Ishikawa (cell line): Measurements from ENCODE around the gene COTL1.

Experiments used
- CEBPB ChIP-seq: IDR thresholded peaks from 2 replicates; pipeline ENCODE4 v1.6.1; 2012
- CREB1 ChIP-seq: IDR thresholded peaks from 2 replicates; pipeline ENCODE4 v1.6.1; 2012; ENCODE audit warnings: low read depth
- EGR1 ChIP-seq: IDR thresholded peaks from 2 replicates; pipeline ENCODE4 v1.6.1; 2012
- EP300 ChIP-seq: IDR thresholded peaks from 2 replicates; pipeline ENCODE4 v1.6.1; 2012; ENCODE audit warnings: borderline replicate concordance
- FOXM1 ChIP-seq: IDR thresholded peaks from 2 replicates; pipeline ENCODE4 v1.6.1; 2012; ENCODE audit warnings: low read depth, borderline replicate concordance
- NFIC ChIP-seq: IDR thresholded peaks from 2 replicates; pipeline ENCODE4 v1.6.1; 2012
- RAD21 ChIP-seq: IDR thresholded peaks from 2 replicates; pipeline ENCODE4 v1.6.1; 2012; ENCODE audit warnings: low read depth
- REST ChIP-seq: IDR thresholded peaks from 2 replicates; pipeline ENCODE4 v1.6.1; 2012; ENCODE audit warnings: low read depth, mild to moderate bottlenecking
- TAF1 ChIP-seq: IDR thresholded peaks from 2 replicates; pipeline ENCODE4 v1.6.1; 2012; ENCODE audit warnings: low read depth, mild to moderate bottlenecking
- TCF12 ChIP-seq: IDR thresholded peaks from 2 replicates; pipeline ENCODE4 v1.6.1; 2012; ENCODE audit warnings: low read depth
- TEAD4 ChIP-seq: IDR thresholded peaks from 2 replicates; pipeline ENCODE4 v1.6.1; 2012
- USF1 ChIP-seq: IDR thresholded peaks from 2 replicates; pipeline ENCODE4 v1.6.1; 2012
- YY1 ChIP-seq: IDR thresholded peaks from 2 replicates; pipeline ENCODE4 v1.6.1; 2012; ENCODE audit warnings: low read depth
- ZBTB7A ChIP-seq: IDR thresholded peaks from 2 replicates; pipeline ENCODE4 v1.6.1; 2012; ENCODE audit warnings: low read depth
- TF ChIP-seq, protein P1 (sequence below): IDR thresholded peaks from 2 replicates; pipeline ENCODE4 v1.6.1; 2012

Gene COTL1

GRCh38 chr16:84631153-84631466 lies 13.2 kb upstream of the COTL1 start:
- TF ChIP-seq RAD21: no peak
- no peak for TF ChIP-seq EP300
- no peak for TF ChIP-seq YY1

DNA sequence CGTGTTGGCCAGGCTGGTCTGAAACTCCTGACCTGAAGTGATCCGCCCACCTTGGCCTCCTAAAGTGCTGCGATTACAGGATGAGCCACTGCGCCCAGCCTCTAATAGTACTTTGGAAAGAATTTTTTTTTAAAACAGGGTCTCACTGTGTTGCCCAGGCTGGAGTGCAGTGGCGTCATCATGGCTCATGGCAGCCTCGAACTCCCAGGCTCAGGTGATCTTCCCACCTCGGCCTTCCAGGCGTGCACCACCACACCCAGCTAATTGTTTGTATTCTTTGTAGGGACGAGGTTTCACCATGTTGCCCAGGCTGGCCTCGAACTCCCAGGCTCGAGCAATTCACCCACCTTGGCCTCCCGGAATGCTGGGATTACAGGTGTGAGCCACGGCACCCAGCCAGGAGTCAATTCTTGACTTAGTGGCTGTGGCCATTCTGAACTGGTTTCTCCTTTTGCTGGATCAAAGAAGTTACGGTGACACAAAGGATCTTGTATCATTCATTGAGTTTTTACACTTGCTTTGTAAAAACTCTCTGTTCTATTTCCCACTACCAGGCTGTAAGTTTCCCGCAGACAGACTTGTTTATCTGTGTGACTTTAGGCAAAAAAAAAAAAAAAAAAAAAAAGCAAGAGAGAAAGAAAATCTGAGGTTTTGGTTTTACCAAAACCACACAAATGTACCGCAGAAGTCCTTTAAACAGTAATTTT lies 12.7 kb upstream of the COTL1 start:
- TF ChIP-seq, protein P1, sequence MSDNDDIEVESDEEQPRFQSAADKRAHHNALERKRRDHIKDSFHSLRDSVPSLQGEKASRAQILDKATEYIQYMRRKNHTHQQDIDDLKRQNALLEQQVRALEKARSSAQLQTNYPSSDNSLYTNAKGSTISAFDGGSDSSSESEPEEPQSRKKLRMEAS: no peak

DNA sequence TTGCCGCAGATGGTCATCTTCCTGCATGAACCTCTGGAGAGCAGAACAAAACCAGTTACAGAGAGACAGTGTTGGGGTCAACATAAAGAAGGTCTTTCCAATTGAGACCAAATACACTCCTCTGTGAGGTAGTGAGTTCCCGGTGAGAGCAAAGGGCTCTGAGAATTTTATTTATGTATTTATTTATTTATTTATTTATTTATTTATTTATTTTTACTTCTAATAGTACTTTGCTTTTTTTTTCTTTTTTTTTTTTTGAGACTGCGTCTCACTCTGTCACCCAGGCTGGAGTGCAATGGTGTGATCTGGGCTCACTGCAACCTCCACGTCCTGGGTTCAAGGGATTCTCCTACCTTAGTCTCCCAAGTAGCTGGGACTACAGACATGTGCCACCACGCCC lies 12.1 kb upstream of the COTL1 start:
- TF ChIP-seq NFIC (no peak), YY1 (no peak), EP300 (no peak), CEBPB (no peak), TCF12 (no peak)

DNA sequence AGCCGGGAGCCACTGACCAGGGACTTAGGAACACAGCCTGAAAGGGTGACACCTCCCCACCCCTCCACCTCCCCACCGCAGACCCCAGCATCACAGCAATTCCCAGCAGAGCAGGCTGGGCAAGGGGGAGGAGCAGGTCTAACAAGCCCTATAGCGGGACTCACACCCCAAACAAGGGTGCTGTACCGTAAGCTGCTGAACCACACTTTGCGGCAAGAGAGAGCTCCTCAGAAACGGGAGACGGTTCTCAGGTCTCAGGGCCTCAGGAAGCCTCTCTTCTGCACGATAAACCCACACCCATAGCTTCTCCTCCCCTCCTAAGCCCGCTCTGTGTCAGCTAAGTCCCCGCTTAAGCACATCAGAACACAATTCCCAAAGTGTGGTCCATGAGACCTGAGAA lies 11.7 kb upstream of the COTL1 start:
- TF ChIP-seq TCF12 (no peak), YY1 (no peak), NFIC (no peak), CEBPB (no peak), USF1 (no peak), ZBTB7A (no peak), RAD21 (no peak), FOXM1 (no peak), TAF1 (no peak), CREB1 (no peak), REST (no peak), EGR1 (no peak), EP300 (no peak), TEAD4 (no peak)
- TF ChIP-seq, protein P1: no peak

GRCh38 chr16:84628226-84628731 lies 10.4 kb upstream of the COTL1 start:
- TF ChIP-seq, protein P1: no peak
- no peak for TF ChIP-seq ZBTB7A
- no peak for TF ChIP-seq EP300
- TF ChIP-seq CREB1: no peak
- no peak for TF ChIP-seq TCF12
- no peak for TF ChIP-seq TAF1
- no peak for TF ChIP-seq TEAD4
- TF ChIP-seq USF1: no peak
- TF ChIP-seq RAD21: no peak
- TF ChIP-seq NFIC: no peak
- no peak for TF ChIP-seq FOXM1
- TF ChIP-seq REST: no peak

DNA sequence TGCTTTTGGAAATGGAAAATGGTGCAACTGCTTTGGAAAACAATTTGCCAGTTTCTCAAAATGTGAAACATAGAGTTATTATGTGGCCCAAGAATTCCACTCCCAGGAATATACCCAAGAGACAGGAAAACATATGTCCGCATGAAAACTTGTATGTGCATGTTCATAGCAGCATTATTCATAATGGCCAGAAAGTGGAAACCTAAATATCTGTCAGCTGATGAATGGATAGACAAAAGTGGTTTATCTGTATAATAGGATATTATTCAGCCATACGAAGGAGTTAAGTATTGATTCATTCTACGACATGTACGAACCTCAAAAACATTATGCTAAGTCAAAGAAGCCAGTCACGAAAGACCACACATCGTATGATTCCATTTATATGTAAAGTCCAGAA lies 7.7 kb upstream of the COTL1 start:
- TF ChIP-seq RAD21: no peak
- no peak for TF ChIP-seq FOXM1
- TF ChIP-seq USF1: no peak
